Pancreas (tissue), 10 donors: ENCODE data around the gene SLC25A14. TPM values are rescaled to one million over a fixed set of nuclear protein-coding genes. Genes with fewer than 3 reads are reported as not detected.

ENCODE experiments used
- ATAC-seq, 4 donors: fragments of 200-7000 bp; cut with Tn5 transposase; one replicate each; pipeline versions ENCODE4 v1.8.0 to v1.9.1; 2020; ENCODE audit warnings: mild to moderate bottlenecking in 4 of 4, moderate library complexity in 4 of 4
- DNase-seq, 6 donors: peaks; one replicate each; pipeline ENCODE4 v3.0.0-alpha.2; 2020
- FAIRE-seq: peaks from 2 replicates; lab custom pipeline; 2012; peaks lifted over from hg19 to GRCh38; lab: Jason Lieb, UNC
- H3K27ac ChIP-seq, 4 donors: fragments of 200-600 bp; sonication (generic); 1 replicate in 3 of 4; 2 replicates in 1 of 4; pipeline versions ENCODE4 v1.5.0 to v1.8.0; 2020
- H3K27me3 ChIP-seq, 4 donors: fragments of 200-600 bp; one replicate each; pipeline ENCODE4 v1.8.0; 2021
- H3K36me3 ChIP-seq, 3 donors: fragments of 200-600 bp; sonication (generic) in 1 of 3; one replicate each; pipeline versions ENCODE4 v1.5.0 to v1.8.0; 2020 to 2021
- H3K4me1 ChIP-seq, 3 donors: fragments of 200-600 bp; one replicate each; pipeline ENCODE4 v1.8.0; 2021
- H3K4me3 ChIP-seq, 4 donors: fragments of 200-600 bp; sonication (generic) in 2 of 4; one replicate each; pipeline versions ENCODE4 v1.5.0 to v1.8.0; 2020 to 2021
- H3K9me3 ChIP-seq, 4 donors: fragments of 200-600 bp; one replicate each; pipeline ENCODE4 v1.8.0; 2021
- WGBS, 2 donors: extraction: QIAGEN DNeasy Blood & Tissue Kit; methylation state at CpG; one replicate each; pipeline ENCODE4 v1.1.7; 2013; 5-methylcytosine and 5-hydroxymethylcytosine counted together
- intact Hi-C, 3 donors: fragments of 100-400 bp; cut with DNase I; formaldehyde crosslinking; loops; one replicate each; pipeline versions ENCODE4 v1.11.1 to v1.14.2; 2022
- polyA plus RNA-seq, 2 donors: library from polyadenylated mRNA; stranded (reverse); fragments of 200-250 nt; gene quantifications; one replicate each; pipeline ENCODE4 v1.2.3, GENCODE V29; 2013
- total RNA-seq, 6 donors: library from RNA; stranded (reverse); fragmentation: NEBNext Ultra II Directional in 4 of 6; extraction: Animal tissue kit (Norgen Biotek cat#: 25700) in 4 of 6; gene quantifications; one replicate each; pipeline versions ENCODE4 v1.2.1 to v1.2.4, GENCODE V29; 2021 to 2023
- TF ChIP-seq, protein P1 (sequence below), 4 donors: fragments of 200-600 bp; sonication (generic) in 3 of 4; IDR thresholded peaks; one replicate each; pipeline versions ENCODE4 v1.5.0 to v1.8.0; 2021; ENCODE audit warnings: antibody characterized with exemption in 4 of 4
- donor health status: healthy with polysubstance abuse.
- donor health status: DM: no; HTN: no; CAD: no; lungs with moderate emphysema.
- donor health status: DM: no; HTN: no; CAD: no.
- donor health status: control.
- donor health status: control.
- donor health status: Bipolar disorder and iron deficiency.
- donor health status: DM: yes; HTN: yes; CAD: no.
- donor health status: DM: no; HTN: no; CAD: no.
- donor health status: DM: no; HTN: no; CAD: no.
- donor health status: DM: yes; HTN: yes; CAD: no.

SLC25A14 gene
- total and polyA plus RNA-seq, 8 donors: 4.5 to 37.1 (median 7.1) TPM

GRCh38 chrX:130393451-130394074 is 53.8 kb downstream of the SLC25A14 start:
- ATAC-seq (peak; percentile 69 to 94 (median 91)), FAIRE-seq (no peak), DNase-seq (peak; percentile 25 to 71 (median 54))
- Histone ChIP-seq H3K4me1 (no peaks in the 10 kb centered on the region), H3K27ac (no peak overlapping the region), H3K4me3 (no peak overlapping the region), H3K27me3 (peaks cover 0 to 28% (median 1%) of the 10 kb centered on the region in 4 donors), H3K36me3 (no peaks in the 10 kb centered on the region), H3K9me3 (no peaks in the 10 kb centered on the region)
- TF ChIP-seq, protein P1, sequence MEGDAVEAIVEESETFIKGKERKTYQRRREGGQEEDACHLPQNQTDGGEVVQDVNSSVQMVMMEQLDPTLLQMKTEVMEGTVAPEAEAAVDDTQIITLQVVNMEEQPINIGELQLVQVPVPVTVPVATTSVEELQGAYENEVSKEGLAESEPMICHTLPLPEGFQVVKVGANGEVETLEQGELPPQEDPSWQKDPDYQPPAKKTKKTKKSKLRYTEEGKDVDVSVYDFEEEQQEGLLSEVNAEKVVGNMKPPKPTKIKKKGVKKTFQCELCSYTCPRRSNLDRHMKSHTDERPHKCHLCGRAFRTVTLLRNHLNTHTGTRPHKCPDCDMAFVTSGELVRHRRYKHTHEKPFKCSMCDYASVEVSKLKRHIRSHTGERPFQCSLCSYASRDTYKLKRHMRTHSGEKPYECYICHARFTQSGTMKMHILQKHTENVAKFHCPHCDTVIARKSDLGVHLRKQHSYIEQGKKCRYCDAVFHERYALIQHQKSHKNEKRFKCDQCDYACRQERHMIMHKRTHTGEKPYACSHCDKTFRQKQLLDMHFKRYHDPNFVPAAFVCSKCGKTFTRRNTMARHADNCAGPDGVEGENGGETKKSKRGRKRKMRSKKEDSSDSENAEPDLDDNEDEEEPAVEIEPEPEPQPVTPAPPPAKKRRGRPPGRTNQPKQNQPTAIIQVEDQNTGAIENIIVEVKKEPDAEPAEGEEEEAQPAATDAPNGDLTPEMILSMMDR (IDR thresholded peaks at IDR 0.05): peak; percentile 45 to 73 (median 57)
- 20 to 27% methylated on average over 5 of the region's 5 CpGs for WGBS, 2 donors
- intact Hi-C loops: loop anchor here in 2 of 3 donors (5.0 to 10.0 kb wide), 2 partner anchors 519 to 521 kb away; no protein-coding TSS in a partner anchor

GRCh38 chrX:130395341-130395740 is 55.6 kb downstream of the SLC25A14 start:
- intact Hi-C loops: loop anchor here in 1 of 3 donors (10.0 kb wide), 1 partner anchor 519 kb away; no protein-coding TSS in a partner anchor

DNA sequence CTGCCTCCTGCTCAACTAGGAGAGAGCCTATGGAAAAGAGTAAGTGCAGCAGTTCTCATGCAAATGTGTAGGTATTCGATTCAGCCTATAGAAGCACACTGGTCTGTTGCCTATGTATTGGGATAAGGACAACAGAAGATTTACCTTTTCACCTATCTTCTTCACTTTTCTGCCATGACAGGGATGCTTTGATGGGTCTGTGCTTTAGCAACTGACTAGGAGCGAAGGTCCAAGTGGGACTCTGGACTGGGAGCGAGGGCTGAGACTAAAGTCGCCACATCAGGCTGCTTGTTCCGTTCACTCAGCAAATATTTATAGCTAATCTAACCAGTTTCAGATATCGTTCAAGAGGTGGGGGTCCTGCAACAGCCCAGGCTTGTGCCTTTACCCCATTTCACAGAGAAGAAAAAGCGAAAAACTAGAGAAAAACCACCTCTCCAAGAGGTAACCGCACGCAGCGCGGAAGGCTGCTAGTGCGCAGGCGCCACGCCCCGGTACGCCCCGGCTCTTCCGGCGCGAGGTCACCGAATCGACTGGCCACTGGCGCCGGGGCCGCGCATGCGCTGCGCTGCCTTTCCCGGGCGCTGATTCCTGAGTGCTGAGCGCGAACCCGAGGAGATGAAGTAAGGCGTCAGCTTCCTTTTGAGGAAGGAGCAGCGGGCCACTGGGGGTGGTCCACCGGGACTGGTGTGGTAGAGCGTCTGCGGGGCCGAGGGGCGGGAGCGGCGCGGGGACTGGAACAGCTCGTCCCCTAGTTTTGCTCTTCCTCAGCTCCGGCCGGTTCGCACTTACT is 61.9 kb downstream of the SLC25A14 start, which contains the start of gene RBMX2:
Gene RBMX2 (plus strand): TSS at position 573 of the 793 bp plus-strand sequence. CDS start 46 bp downstream, at position 619.
- no peak for FAIRE-seq
- WGBS, 2 donors: 0 to 33% methylated on average over 45 to 47 of the region's 47 CpGs

More at GRCh38 chrX:130395341-130395740, 55.6 kb downstream of the SLC25A14 start:
- no peak for FAIRE-seq
- Histone ChIP-seq H3K36me3 (no peaks in the 10 kb centered on the region), H3K4me1 (no peaks in the 10 kb centered on the region), H3K27me3 (peaks cover 0 to 21% (median 2%) of the 10 kb centered on the region in 4 donors), H3K9me3 (no peaks in the 10 kb centered on the region), H3K27ac (no peak overlapping the region), H3K4me3 (no peak overlapping the region)
- TF ChIP-seq, protein P1 (IDR thresholded peaks at IDR 0.05): no peak
- ATAC-seq: no peak
- no peak for DNase-seq
- WGBS, 2 donors: 49 to 53% methylated on average over 7 of the region's 7 CpGs

GRCh38 chrX:130402208-130402684 is 62.5 kb downstream of the SLC25A14 start:
- Histone ChIP-seq H3K27me3 (peaks cover 0 to 10% (median 2%) of the 10 kb centered on the region in 4 donors), H3K4me1 (no peaks in the 10 kb centered on the region), H3K27ac (peak overlapping the region in 1 of 4 donors; percentile 67), H3K36me3 (no peaks in the 10 kb centered on the region), H3K4me3 (peak overlapping the region; percentile 27 to 61 (median 54)), H3K9me3 (no peaks in the 10 kb centered on the region)
- ATAC-seq (peak in 2 of 4 donors; percentile 26 to 39), FAIRE-seq (no peak), DNase-seq (no peak)
- TF ChIP-seq, protein P1 (IDR thresholded peaks at IDR 0.05): no peak
- 0 to 18% methylated on average over 13 of the region's 13 CpGs for WGBS, 2 donors
- intact Hi-C loops: no loop called here

More for the DNA sequence above, 61.9 kb downstream of the SLC25A14 start, which contains the start of gene RBMX2:
- Histone ChIP-seq H3K36me3 (no peaks in the 10 kb centered on the region), H3K27ac (peak within 1 kb of the TSS in 3 of 4 donors; percentile 62 to 67 (median 66)), H3K4me3 (peak within 1 kb of the TSS; percentile 27 to 61 (median 54)), H3K4me1 (no peaks in the 10 kb centered on the region), H3K27me3 (peaks cover 0 to 11% (median 2%) of the 10 kb centered on the region in 4 donors), H3K9me3 (no peaks in the 10 kb centered on the region)
- ATAC-seq (peak; percentile 99 to 100 (median 99)), DNase-seq (peak; percentile 57 to 91 (median 76))
- intact Hi-C loops: no loop called here
- TF ChIP-seq, protein P1 (IDR thresholded peaks at IDR 0.05): no peak
